AG10803 (cell line): ENCODE results near the gene KRTAP17-1.

Experiments used
- DNase-seq: peaks from one replicate; pipeline ENCODE4 v3.0.0; 2010; ENCODE audit warnings: low read depth
- H3K4me3 ChIP-seq: 2 replicates; pipeline ENCODE4 v1.5.1; 2011; ENCODE audit warnings: mild to moderate bottlenecking, low read length, control low read depth
- CTCF ChIP-seq: conservative IDR thresholded peaks from 2 replicates; pipeline ENCODE4 v1.5.1; 2011; ENCODE audit warnings: mild to moderate bottlenecking, low read length, control low read depth, inconsistent platforms

The KRTAP17-1 gene

GRCh38 chr17:41301204-41301790, 14.2 kb downstream of the KRTAP17-1 start:
- no peak for DNase-seq
- H3K4me3 ChIP-seq, result no peak overlapping the region
- TF ChIP-seq CTCF, result no peak

- no peak overlapping the region for H3K4me3 ChIP-seq
- no peak for TF ChIP-seq CTCF
- no peak for DNase-seq
Observed at GRCh38 chr17:41298458-41299135, 16.9 kb downstream of the KRTAP17-1 start.

DNA sequence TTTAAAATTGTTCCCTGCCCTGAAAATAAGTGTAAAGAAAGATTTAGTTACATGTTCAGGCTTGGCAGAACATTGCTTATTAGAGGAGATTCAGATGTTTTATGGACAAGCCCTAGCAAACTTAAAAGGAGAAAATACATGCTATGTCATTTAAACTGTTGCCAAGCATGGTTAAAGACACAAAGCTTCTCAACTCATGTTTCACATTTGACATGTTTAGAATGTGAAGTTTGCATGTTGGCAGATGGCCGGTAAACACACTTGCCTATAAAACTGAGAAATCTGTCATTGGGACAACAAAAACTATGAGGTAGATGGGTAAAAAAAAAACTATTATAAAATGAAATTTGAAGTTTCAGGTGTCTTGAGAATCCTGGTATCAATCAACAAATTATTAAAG, 18.7 kb downstream of the KRTAP17-1 start:
- H3K4me3 ChIP-seq, result no peak overlapping the region
- TF ChIP-seq CTCF, result no peak
- no peak for DNase-seq

DNA sequence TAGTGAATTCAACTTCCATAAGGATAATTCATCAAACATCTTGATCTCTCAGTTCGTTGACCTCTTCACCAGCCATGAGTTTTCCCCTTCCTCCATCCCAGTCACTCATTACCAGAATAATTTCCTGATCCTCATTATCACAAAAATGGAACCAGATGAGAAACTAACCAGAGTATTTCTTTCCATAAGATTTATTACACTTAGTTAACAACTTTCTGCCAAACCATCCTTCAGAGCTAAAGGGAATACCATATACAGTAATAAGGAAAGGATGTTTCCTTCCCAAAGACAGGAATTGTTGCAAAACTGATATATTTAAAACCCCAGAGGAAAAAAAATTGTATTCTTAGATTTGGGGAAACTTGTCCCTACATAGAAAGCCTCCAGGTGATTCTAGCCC, 21.5 kb downstream of the KRTAP17-1 start:
- peak; percentile 45 for DNase-seq
- TF ChIP-seq CTCF, result no peak

GRCh38 chr17:41287050-41287449, 28.5 kb downstream of the KRTAP17-1 start:
- no peak for TF ChIP-seq CTCF
- DNase-seq, result no peak
- H3K4me3 ChIP-seq, result no peak overlapping the region

More for the DNA sequence above, 21.5 kb downstream of the KRTAP17-1 start:
- no peak overlapping the region for H3K4me3 ChIP-seq

GRCh38 chr17:41284546-41284945, 31.0 kb downstream of the KRTAP17-1 start:
- TF ChIP-seq CTCF, result no peak
- DNase-seq, result peak; percentile 55
- H3K4me3 ChIP-seq, result no peak overlapping the region

DNA sequence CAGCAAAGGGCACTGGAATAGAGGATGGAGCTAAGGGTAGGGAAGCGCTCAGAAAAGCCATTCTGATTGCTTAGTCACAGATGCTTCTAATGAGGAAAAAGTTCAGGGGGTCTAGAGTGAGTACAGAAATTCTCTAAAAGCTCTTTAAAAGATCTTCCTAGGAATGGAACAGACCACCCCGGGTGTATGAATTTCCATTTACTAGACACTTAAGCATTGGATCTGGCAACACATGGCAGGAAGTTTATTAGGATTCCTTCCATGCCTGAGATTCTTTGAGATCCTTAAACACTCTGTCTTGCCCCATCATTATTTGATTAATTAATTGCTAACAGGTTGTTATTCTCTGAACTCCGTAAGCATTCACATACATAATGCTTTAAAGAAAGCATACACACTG, 31.5 kb downstream of the KRTAP17-1 start:
- TF ChIP-seq CTCF, result no peak
- H3K4me3 ChIP-seq, result no peak overlapping the region
- peak; percentile 93 for DNase-seq
